Choroid plexus epithelial cell (primary cell): ENCODE measurements around the gene CYGB.

Experiments used
- DNase-seq: peaks from one replicate; pipeline ENCODE4 v3.0.0-alpha.2; 2010; ENCODE audit warnings: low read depth
- H3K4me3 ChIP-seq: 2 replicates; pipeline ENCODE4 v1.5.1; 2011; ENCODE audit warnings: low read depth, mild to moderate bottlenecking, control low read depth, low read length, moderate library complexity
- TF ChIP-seq, protein P1 (sequence below): conservative IDR thresholded peaks from 2 replicates; pipeline ENCODE4 v1.5.1; 2011; ENCODE audit warnings: low read depth, mild to moderate bottlenecking, control low read depth, inconsistent platforms, low read length, moderate library complexity

The CYGB gene

GRCh38 chr17:76478730-76479514 lies 58.6 kb downstream of the CYGB start:
- H3K4me3 ChIP-seq, result no peak overlapping the region
- TF ChIP-seq, protein P1, sequence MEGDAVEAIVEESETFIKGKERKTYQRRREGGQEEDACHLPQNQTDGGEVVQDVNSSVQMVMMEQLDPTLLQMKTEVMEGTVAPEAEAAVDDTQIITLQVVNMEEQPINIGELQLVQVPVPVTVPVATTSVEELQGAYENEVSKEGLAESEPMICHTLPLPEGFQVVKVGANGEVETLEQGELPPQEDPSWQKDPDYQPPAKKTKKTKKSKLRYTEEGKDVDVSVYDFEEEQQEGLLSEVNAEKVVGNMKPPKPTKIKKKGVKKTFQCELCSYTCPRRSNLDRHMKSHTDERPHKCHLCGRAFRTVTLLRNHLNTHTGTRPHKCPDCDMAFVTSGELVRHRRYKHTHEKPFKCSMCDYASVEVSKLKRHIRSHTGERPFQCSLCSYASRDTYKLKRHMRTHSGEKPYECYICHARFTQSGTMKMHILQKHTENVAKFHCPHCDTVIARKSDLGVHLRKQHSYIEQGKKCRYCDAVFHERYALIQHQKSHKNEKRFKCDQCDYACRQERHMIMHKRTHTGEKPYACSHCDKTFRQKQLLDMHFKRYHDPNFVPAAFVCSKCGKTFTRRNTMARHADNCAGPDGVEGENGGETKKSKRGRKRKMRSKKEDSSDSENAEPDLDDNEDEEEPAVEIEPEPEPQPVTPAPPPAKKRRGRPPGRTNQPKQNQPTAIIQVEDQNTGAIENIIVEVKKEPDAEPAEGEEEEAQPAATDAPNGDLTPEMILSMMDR, result no peak
- no peak for DNase-seq

GRCh38 chr17:76478097-76478496 lies 59.4 kb downstream of the CYGB start:
- no peak for DNase-seq
- H3K4me3 ChIP-seq, result no peak overlapping the region
- TF ChIP-seq, protein P1, result no peak

DNA sequence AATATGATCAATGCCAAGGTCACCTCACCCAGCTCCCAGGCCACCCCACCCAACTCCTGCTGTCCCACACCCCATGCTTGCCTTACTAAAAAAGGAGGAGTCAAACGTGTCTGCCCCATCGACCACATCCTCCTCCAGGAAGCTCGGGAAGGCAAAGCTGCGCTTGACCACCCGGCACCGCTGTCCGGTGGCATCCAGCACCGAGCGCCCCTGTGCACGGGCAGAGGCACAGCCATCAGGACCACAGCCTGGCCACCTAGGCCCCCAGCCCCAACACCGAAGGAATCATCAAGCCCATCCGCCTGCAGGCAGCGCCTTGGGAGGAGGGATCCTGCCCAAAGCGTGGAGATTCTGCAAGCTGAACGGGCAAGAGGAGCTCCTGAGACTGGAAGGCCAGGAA lies 59.9 kb downstream of the CYGB start:
- TF ChIP-seq, protein P1, result no peak
- DNase-seq, result no peak
- no peak overlapping the region for H3K4me3 ChIP-seq
